Epithelial cell of esophagus (primary cell): ENCODE results near the gene PRDM15.

Experiments
- DNase-seq: peaks from one replicate; pipeline ENCODE4 v3.0.0; 2010; ENCODE audit warnings: low read depth
- H3K4me3 ChIP-seq: 2 replicates; pipeline ENCODE4 v1.5.1; 2011; ENCODE audit warnings: mild to moderate bottlenecking, low read length, control low read depth
- TF ChIP-seq, protein P1 (sequence below): IDR thresholded peaks from 2 replicates; pipeline ENCODE4 v1.5.1; 2011; ENCODE audit warnings: low read depth, mild to moderate bottlenecking, low read length, control low read depth, inconsistent platforms; ENCODE audit not compliant: insufficient read depth; ENCODE audit errors: missing control alignments

Gene PRDM15

GRCh38 chr21:41836166-41837015 lies 42.8 kb downstream of the PRDM15 start:
- TF ChIP-seq, protein P1, sequence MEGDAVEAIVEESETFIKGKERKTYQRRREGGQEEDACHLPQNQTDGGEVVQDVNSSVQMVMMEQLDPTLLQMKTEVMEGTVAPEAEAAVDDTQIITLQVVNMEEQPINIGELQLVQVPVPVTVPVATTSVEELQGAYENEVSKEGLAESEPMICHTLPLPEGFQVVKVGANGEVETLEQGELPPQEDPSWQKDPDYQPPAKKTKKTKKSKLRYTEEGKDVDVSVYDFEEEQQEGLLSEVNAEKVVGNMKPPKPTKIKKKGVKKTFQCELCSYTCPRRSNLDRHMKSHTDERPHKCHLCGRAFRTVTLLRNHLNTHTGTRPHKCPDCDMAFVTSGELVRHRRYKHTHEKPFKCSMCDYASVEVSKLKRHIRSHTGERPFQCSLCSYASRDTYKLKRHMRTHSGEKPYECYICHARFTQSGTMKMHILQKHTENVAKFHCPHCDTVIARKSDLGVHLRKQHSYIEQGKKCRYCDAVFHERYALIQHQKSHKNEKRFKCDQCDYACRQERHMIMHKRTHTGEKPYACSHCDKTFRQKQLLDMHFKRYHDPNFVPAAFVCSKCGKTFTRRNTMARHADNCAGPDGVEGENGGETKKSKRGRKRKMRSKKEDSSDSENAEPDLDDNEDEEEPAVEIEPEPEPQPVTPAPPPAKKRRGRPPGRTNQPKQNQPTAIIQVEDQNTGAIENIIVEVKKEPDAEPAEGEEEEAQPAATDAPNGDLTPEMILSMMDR: no peak
- no peak for DNase-seq
- no peak overlapping the region for H3K4me3 ChIP-seq

GRCh38 chr21:41835711-41836154 lies 43.4 kb downstream of the PRDM15 start:
- TF ChIP-seq, protein P1: no peak
- no peak for DNase-seq
- no peak overlapping the region for H3K4me3 ChIP-seq

GRCh38 chr21:41834926-41835663 lies 44.0 kb downstream of the PRDM15 start:
- TF ChIP-seq, protein P1: no peak
- DNase-seq: no peak
- no peak overlapping the region for H3K4me3 ChIP-seq

- no peak overlapping the region for H3K4me3 ChIP-seq
- TF ChIP-seq, protein P1: no peak
- DNase-seq: no peak
Observed at GRCh38 chr21:41834252-41834925, 44.8 kb downstream of the PRDM15 start.

DNA sequence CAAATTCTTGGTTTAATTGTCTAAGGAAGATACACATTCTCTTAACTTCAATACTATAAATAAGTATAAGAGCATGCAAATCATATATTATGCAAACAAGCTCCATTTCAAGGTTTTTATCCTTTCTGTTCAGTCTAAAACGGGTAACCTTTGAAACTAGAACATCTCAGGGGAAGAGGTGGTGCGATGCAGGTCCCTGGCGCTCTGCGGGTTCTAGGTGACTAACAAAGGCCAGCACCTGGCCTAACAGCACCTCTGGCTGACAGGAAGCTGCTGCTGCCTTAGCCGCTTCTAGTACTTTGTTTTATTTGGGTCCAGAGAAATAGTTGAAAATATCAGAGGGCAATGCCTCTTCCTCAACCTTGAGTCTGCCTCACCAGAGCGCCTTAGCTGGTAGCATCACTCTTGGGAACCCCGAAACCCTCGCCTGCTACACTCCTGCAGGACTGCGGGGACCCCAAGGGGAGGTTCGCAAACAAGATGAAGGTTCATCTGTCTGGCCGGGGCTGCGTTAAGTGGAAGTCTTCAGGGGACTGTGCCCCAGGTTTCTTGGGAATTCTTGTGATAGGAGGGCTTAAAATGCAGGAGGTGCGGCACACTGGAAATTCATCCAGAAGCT lies 45.5 kb downstream of the PRDM15 start:
- no peak overlapping the region for H3K4me3 ChIP-seq
- DNase-seq: no peak
- TF ChIP-seq, protein P1: no peak

GRCh38 chr21:41832596-41833496 lies 46.3 kb downstream of the PRDM15 start:
- DNase-seq: no peak
- no peak overlapping the region for H3K4me3 ChIP-seq
- TF ChIP-seq, protein P1: no peak
